ENCODE data around the gene LAMTOR5.

The LAMTOR5 gene

DNA sequence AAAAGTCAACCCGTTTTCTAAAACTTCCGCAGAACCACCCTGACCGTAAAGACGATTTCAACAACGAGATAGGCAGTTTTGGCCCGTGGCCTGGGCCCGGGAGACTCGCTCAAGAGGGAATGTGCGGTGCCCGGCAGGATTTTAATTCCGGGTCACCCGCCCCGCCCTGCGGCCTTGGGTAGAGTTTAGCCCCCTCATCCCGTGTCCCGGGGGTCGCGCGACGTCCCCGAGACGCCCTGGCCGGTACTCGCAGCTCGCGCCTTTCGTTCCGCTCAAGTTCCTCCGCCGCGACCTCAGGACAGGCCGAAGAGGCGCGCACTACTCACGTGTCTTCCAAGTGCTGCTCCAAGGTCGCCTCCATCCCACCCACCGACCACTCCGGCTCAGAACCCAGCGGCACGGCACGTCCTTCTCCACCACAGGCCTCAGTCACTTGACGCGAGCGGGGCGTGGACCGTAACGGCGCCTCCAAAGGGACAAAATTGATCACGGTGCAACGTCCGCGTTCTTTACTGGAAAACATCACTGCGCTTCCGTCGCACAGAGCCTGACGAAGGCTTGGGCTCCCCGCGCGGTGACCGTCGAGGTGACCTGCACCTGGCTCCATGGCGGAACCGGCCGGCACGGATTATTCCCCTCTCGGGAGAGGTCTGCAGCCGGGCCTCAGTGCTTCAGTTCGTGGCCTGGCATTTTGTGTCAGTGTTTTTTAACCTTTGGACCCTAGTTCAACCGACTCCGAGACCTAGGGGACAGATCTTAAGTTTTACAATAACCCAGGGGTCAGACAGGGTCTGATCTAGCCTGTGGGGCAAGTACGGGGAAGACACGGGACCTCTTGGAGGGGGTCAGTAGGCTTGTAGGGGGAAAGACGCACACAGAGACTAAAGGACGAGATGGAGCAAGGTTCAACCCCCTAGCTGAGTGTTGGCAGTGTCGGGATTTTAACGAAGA is at the start of gene LAMTOR5:
Gene LAMTOR5 (minus strand): TSS at position 435 of the 951 bp plus-strand sequence. CDS start 74 bp downstream, at position 361.
- TF ChIP-seq, protein P1, sequence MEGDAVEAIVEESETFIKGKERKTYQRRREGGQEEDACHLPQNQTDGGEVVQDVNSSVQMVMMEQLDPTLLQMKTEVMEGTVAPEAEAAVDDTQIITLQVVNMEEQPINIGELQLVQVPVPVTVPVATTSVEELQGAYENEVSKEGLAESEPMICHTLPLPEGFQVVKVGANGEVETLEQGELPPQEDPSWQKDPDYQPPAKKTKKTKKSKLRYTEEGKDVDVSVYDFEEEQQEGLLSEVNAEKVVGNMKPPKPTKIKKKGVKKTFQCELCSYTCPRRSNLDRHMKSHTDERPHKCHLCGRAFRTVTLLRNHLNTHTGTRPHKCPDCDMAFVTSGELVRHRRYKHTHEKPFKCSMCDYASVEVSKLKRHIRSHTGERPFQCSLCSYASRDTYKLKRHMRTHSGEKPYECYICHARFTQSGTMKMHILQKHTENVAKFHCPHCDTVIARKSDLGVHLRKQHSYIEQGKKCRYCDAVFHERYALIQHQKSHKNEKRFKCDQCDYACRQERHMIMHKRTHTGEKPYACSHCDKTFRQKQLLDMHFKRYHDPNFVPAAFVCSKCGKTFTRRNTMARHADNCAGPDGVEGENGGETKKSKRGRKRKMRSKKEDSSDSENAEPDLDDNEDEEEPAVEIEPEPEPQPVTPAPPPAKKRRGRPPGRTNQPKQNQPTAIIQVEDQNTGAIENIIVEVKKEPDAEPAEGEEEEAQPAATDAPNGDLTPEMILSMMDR (IDR thresholded peaks at IDR 0.05) = no peak

DNA sequence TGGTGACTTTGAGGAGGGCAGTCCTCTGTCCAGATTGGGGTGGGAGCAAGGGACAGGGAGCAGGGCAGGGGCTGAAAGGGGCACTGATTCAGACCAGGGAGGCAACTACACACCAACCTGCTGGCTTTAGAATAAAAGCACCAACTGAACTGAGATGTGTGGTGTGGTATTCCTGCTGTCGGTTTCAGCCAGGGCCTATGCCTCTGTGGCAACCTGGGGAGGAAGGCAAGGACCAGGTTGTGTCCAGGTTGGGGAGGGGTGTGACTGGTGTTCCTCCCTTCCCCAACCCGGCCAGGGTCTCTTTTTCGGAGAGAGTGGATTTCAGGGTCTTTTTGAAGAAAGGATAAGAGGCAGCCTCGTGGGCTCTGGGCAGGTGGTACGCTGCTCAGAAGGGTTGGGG is 49.7 kb upstream of the LAMTOR5 start:
- TF ChIP-seq, protein P1 (IDR thresholded peaks at IDR 0.05) = no peak

GRCh38 chr1:110455151-110455550 is 47.7 kb upstream of the LAMTOR5 start:
- TF ChIP-seq, protein P1 (IDR thresholded peaks at IDR 0.05) = no peak

DNA sequence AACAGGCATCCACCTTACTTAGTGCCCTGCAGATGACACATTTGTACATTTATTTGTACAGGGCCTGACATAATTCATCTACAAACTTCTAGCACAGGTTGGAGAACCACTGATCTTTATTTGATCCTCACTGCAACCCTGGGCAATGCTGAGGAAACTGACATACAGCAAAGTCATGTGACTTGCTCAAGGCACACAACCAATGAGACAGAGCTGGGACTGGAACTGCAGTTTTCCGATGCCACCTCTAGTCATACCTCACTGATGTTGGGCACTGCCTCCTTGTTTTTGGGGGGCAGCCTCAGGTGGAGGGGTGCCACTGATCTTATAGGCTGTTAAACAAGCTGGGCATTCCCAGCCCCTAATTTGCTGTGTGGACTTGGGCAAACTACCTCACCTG is 46.8 kb upstream of the LAMTOR5 start:
- TF ChIP-seq, protein P1 (IDR thresholded peaks at IDR 0.05) = no peak

DNA sequence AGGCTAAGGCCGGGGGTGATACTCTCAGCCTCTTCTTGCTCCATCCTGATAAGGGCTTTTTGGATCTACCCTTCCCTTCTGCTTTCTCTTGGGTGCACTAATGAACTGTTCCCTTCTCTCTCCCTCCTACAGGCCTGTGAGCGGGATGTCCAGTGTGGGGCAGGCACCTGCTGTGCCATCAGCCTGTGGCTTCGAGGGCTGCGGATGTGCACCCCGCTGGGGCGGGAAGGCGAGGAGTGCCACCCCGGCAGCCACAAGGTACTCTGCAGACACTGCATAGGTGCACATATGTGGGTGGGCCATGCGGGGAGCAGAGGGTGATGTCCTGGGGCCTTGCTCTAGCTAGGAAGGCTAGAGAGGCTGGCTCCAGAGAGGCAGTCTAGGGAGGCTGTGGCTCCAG is 46.3 kb upstream of the LAMTOR5 start:
- TF ChIP-seq, protein P1 (IDR thresholded peaks at IDR 0.05) = no peak

DNA sequence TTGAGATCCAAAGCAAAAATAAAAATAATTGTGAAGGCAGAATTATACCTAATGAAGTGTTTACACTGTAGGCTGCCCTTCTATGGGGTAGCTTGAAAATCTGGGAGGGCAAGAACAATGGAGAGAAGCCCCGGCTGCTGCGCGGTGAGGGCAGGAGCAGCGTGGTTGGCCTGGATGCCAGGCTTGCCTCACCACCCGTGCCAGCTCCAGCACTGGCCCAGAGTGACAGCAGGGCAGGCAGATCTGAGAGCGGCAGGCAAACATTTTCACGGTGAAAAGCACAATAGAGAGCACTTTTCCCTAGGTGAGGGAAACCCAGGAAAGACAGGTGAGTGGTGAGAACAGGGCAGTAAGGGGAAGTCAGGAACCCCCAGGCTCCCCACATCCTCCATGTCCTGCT is 44.8 kb upstream of the LAMTOR5 start:
- TF ChIP-seq, protein P1 (IDR thresholded peaks at IDR 0.05) = no peak

- TF ChIP-seq, protein P1 (IDR thresholded peaks at IDR 0.05) = no peak
Observed at GRCh38 chr1:110450929-110451328, 43.4 kb upstream of the LAMTOR5 start, which contains the start of gene PROK1. PROK1 (plus strand) TSS chr1:110451149; CDS start chr1:110451217, 68 bp downstream.

Data from LNCAP (cell line).